GM19025 (cell line): ENCODE data around the gene PIP5K1A.

Source experiments
- ATAC-seq: cut with Tn5 transposase; IDR thresholded peaks from one replicate; pipeline ENCODE4 v1.9.1; 2021; ENCODE audit warnings: mild to moderate bottlenecking, low read depth, moderate library complexity; ENCODE audit not compliant: unreplicated experiment

Gene PIP5K1A

DNA sequence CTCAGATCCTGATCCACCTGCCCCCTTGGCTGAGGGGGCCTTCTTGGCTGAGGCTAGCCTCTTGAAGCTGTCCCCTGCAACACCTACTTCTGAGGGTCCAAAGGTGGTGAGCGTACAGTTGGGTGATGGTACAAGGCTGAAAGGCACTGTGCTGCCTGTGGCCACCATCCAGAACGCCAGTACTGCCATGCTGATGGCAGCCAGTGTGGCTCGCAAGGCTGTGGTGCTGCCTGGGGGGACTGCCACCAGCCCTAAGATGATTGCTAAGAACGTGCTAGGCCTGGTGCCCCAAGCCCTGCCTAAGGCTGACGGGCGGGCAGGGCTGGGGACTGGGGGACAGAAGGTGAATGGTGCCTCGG, 89.0 kb downstream of the PIP5K1A start:
- no peak for ATAC-seq

DNA sequence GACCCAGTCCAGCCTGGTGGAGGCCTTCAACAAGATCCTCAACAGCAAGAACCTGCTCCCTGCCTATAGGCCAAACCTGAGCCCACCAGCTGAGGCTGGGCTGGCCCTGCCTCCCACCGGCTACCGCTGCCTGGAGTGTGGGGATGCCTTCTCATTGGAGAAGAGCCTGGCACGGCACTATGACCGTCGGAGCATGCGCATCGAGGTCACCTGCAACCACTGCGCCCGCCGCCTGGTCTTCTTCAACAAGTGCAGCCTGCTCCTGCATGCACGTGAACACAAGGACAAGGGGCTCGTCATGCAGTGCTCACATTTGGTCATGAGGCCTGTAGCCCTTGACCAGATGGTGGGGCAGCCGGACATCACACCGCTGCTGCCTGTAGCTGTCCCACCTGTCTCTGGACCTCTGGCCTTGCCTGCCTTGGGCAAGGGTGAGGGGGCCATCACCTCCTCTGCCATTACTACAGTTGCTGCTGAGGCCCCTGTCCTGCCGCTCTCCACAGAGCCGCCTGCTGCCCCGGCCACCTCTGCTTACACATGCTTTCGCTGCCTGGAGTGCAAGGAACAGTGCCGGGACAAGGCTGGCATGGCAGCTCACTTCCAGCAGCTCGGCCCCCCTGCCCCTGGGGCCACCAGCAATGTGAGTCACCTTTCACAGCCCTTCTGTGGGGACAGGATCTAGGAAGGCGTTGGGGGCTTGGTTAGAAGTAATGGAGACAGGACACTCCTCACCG, 89.6 kb downstream of the PIP5K1A start:
- no peak for ATAC-seq

GRCh38 chr1:151288502-151288901, 90.2 kb downstream of the PIP5K1A start:
- ATAC-seq: no peak

GRCh38 chr1:151289080-151289935, 91.0 kb downstream of the PIP5K1A start:
- no peak for ATAC-seq

GRCh38 chr1:151289991-151290708, 91.8 kb downstream of the PIP5K1A start:
- no peak for ATAC-seq

GRCh38 chr1:151290709-151291303, 92.5 kb downstream of the PIP5K1A start:
- no peak for ATAC-seq

- no peak for ATAC-seq
These were observed 94.1 kb downstream of the PIP5K1A start for GRCh38 chr1:151292207-151293030.

GRCh38 chr1:151293093-151293492, 94.7 kb downstream of the PIP5K1A start:
- ATAC-seq: no peak

GRCh38 chr1:151294742-151295462, 96.5 kb downstream of the PIP5K1A start:
- ATAC-seq: no peak
